ENCODE measurements around the gene PEX5.
A peak's percentile ranks its signal among the peaks of the same experiment; 100 is the strongest.

The PEX5 gene

DNA sequence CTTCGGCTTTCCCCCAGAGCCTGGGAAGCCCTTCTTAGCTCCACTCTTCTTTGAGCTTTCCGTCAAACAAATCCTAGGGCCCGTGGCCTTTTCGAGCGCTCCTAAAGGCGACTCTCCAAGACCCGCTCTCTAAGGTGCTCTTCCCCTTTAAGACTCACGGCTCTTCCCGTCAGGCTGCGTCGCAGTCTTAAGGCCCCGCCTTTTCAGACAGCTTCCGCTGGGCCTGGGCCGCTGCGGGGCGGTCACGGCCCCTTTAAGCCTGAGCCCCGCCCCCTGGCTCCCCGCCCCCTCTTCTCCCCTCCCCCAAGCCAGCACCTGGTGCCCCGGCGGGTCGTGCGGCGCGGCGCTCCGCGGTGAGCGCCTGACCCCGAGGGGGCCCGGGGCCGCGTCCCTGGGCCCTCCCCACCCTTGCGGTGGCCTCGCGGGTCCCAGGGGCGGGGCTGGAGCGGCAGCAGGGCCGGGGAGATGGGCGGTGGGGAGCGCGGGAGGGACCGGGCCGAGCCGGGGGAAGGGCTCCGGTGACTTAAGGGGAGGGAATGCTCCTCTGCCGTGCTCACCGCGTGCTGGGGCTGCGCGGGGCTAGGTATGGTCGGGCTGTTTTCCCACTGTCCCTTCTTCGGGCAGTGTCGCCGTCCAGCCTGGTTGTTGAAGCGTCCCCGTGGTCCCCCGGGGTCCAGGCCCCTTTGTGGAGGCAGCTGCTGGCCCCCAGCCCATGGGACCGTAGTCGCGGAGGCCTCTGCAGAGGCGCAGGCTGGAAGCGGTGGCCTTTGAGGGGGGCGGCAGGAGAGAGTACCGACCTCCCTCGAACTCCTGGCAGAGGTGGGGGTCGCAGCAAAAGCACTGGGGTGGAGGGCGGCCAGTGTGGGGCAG lies at the start of gene PEX5:
TSS of gene PEX5 (plus strand) at position 289 of the 870 bp plus-strand sequence. CDS start 692 bp downstream, outside the sequence.
- DNase-seq, result peak; percentile 93

DNA sequence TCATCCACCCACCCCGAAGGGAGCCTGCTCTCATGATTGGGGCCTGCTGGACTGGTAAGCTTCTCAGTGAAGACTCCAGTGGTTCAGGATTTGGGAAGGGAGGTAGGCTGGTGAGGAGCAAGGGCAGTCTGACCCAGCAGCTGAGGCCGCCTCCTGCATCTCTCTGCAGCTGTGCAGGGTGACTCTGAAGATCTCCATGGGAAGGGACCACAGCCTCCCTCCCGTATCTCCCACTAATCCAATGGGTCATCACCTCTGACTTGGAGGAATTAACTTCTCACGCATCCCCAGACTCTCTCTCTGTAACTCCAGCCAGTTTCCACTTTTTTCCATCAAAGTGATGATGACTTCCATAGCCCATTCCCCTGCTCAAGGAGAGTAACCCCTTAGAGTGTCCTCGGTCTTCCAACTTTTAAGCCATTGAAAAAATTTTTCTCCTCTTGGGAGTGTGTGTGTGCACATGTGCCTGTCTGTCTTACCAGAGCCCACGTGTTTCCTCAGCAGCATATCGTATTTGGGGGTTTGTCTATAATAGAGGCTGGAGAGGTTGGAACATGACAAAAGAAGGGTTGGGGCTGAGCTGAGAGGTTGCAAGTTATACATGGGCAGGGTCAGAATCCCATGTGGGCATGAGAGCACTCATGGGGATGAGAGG lies 48.0 kb upstream of the PEX5 start:
- no peak for DNase-seq

DNA sequence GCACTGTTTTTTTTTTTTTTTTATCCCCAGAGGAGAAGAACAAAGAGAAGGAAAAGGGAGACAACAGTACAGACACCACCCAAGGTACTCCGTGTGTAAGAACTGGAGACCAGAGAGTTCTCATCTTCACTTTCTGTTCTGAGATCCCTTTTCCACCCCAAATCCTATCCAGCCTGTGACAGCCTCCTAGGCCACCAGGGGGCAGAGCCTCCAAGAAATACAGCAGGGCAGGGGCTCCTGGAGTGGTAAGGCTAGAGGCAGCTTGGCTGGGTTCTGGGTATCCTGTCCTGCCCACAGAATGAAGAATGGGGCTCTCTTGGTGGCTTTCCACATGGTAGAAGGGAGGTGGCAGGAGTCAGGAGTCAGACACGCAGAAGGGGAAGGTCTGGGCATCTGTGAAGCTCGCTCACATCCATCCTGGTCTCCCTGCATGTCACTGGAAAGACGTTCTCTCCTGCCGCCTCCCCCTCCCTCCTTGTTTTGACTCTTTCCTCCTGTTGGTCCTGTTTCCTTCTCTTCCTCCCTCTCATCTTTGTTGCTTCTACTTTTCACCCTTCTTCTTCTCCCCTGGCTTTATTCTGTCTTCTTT lies 47.3 kb upstream of the PEX5 start:
- DNase-seq, result peak; percentile 69

- no peak for DNase-seq
These were observed 46.5 kb upstream of the PEX5 start for GRCh38 chr12:7142809-7143465.

DNA sequence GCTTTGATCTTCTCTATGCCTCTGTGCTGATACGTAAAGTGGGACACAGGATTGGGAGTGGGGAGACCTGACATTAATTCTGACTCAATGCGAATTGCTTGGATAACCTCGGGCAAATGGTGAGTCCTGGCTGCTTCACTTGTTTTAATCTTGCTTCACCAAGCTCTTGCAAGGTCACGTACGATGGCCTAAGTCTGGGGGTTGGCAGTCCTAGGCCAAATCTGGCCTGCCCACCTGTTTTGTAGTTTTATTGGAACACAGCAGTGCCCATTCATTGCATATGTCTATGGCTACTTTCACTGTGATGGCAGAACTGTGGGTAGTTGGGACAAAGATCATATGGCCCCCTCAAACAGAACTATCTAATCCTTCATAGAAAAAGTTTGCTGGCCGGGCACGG lies 45.9 kb upstream of the PEX5 start:
- DNase-seq, result no peak

- DNase-seq, result no peak
These were observed 44.9 kb upstream of the PEX5 start for GRCh38 chr12:7144414-7145120.

DNA sequence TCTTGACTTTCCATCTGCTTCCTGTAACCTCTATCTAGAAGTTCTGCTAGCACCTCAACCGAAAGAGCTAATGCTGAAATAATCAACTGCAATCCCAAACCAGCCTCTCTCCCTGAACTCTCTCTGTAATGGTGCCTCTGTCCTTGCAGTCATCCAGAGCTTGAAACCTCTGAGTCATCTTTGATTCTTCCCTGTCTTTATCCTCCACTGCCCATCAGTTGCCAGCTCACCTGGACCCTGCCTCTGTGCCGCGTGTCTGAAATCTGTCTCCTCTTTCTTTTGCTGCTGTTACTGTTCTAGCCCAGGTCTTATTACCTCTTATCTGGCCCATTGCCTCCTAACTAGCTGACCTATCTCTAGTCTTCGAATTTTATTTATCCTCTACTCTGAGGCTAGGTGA lies 43.8 kb upstream of the PEX5 start:
- no peak for DNase-seq

- no peak for DNase-seq
These were observed 43.3 kb upstream of the PEX5 start for GRCh38 chr12:7146228-7146627.

DNA sequence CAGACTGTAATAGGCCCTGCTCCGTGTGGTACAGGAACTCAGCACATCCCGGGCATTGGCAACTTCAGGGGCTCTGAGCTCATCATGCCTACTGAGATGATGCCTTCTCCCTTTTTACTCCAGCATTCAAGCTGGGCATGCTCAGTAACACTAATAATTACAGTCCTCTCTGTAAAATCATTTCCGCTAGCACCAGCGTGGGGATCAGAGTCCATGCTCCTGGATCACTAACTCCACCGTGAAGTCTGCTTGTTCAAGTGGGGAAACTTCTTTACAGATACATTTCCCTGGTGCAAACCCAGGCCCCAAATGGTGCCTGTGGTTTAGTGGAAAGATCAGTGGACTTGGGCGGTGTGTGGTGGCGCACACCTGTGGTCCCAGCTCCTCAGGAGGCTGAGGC lies 42.6 kb upstream of the PEX5 start:
- no peak for DNase-seq

- DNase-seq, result no peak
These were observed 39.1 kb upstream of the PEX5 start for GRCh38 chr12:7150356-7150755.

- DNase-seq, result no peak
These were observed 38.6 kb upstream of the PEX5 start for GRCh38 chr12:7150841-7151240.

DNA sequence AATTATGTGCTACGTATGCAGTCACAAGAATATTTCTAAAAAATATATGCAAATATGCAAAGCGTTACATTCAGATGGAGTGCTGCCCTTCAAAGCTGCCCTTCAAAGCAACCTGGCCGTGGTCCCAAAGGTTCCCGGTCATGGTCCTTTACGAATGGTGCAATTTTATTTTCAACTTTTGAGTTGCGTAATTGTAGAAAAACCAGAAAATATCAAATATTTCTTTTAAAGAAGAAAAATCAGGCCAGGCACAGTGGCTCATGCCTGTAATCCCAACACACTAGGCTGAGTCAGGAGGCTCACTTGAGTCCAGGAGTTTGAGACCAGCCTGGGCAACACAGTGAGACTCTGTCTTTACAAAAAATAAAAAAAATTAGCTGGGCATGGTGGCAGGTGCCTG lies 38.0 kb upstream of the PEX5 start:
- no peak for DNase-seq

DNA sequence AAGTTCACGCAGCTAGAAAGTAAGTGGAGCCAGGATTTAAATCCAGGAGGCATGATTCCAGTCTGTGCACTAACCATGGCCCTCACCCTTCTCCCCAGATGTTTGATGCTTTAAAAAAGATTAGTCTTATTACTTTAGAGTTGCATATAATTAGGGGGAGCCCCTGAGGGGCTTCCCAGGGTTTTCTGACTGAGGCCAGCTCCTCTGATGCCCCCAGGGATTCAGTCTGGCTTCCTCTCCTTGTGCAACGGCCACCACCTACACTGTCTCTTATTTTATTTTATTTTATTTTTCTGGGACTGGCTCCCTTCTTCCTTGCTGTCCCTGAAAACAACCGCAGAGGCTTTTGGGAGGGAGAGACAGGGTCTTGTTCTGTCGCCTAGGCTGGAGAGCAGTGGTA lies 36.7 kb upstream of the PEX5 start:
- no peak for DNase-seq

- DNase-seq, result no peak
These were observed 35.4 kb upstream of the PEX5 start for GRCh38 chr12:7154042-7154441.

DNA sequence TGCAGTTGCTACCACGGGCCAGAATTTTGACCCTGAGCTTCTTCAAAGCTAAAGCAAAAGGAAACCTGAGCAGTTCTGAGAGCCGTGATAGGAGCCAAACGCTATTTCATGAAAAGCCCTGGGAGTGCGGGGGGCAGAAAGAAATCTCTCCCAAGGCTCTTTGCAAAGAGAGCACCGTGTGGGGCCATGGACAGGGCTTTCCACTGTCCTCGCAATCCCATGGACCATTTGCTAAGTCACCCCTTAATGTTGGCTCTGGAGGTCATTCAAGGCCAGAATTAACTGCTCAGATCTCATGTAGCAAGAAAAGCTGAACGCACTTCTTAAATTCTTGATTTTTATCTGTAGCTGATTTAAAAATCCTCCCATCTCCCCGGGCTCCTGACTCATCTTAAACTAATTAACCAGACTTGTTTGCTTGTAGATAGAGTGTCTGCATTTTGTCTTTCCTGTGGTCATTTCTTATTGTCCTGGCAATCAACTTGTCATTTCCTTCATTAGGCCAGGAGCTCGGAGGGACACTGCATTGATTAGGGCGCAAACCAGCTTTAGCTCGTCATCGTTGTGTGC lies 34.5 kb upstream of the PEX5 start:
- DNase-seq, result no peak

DNA sequence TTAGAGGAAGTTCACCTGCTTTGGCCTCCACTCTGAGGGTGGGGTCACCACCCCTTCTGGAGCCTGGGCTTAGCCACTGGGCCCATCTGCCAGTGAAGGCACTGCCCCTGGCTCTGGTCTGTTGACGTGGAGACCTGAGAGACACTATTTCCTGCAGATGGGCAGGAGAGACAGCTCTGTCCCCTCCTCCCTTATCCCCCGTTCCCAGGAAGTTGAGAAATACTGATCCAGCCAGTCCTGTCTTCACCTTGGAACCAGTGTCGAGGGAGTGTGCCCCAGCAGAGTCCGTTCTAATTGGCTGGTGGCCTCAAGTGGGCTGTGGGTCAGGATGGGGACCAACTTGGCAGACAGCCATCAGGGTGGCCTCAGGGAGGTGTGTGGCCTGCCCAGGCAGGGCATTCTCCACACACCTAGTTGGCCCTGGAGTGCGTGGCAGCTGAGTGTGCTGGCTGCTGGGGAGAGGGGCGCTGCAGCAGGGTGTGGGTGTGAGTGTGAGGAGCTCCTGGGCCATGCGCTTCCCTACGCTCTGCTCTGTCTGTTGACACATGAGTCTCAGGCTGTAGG lies 33.9 kb upstream of the PEX5 start:
- no peak for DNase-seq

DNA sequence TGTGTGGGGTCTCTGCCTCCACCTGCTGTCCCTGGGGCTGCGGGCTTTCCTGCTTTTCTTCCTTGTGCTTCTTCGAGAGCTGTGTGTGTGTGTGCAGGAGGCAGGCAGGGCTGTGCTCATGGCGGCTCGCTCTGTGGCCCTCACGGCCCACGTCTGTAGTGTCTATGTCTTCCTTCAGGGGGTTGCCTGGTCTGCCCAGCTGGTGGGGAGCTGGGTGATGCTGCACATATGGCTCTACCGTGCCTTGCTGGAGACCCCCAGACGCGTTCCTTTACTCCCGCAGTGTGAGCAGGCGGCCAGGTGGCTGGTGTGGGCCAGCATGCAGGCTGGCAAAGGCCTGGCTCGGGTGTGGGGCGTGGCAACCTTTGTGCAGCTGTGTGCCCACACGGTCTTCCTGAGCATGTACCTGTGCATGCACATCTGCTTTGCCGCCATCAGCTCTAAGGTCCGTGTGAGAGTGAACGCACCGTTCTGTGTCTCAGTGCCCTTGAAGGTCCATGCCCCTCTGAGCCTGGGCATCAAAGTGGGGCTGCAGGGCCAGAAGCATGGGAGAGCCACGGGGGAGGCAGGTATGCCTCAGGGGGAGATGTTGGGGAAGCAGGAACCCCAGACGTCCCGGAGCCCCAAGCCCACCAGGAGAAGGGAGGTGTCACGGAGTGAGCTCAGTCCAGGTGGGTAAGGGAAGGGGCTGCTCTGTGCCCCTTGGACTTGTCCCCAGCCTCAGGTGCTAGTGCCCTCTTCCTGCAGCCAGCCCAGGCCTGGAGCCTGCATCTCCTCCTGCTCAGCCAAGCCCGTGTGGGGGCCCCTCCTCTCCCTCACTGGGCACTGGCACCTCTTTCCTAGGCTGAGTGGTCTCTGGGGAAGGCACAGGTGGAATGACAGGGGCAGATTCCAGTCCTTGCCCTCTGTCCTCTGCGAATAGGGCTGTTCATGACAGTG lies 33.0 kb upstream of the PEX5 start:
- no peak for DNase-seq

DNA sequence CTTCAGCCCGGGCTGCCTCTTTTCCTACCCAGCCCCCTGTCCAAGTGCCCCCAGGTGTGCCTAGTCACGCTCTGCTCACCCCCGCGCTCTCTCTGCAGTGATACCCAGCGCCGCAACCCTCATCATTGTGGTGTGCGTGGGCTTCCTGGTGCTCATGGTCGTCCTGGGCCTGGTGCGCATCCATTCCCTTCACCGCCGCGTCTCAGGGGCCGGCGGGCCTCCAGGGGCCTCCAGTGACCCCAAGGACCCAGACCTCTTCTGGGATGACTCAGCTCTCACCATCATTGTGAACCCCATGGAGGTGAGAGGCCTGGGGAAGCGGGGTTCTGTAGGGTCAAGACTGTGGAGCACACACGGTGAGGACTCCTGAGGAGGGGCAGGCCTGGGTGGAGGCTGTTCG lies 32.1 kb upstream of the PEX5 start:
- DNase-seq, result no peak

GRCh38 chr12:7158781-7159609 lies 30.5 kb upstream of the PEX5 start:
- DNase-seq, result no peak

- DNase-seq, result no peak
These were observed 29.3 kb upstream of the PEX5 start for GRCh38 chr12:7160183-7160582.

All from CD4-positive, alpha-beta T cell treated with Interleukin-17A for 4 hours (primary cell).